Upper lobe of right lung (tissue), 1 donor: ENCODE data around the gene ADGRD1. TPM values are rescaled to one million over a fixed set of nuclear protein-coding genes. Genes with fewer than 3 reads are reported as not detected.
"Not testable (repeated sequence)": the region's sequence is repeated elsewhere in the genome, so short reads cannot be mapped to it uniquely, and the experiment has no call there.

Experiments used
- ATAC-seq: fragments of 200-7000 bp; cut with Tn5 transposase; one replicate; pipeline ENCODE4 v1.9.1; 2020; ENCODE audit warnings: mild to moderate bottlenecking, moderate library complexity
- DNase-seq: peaks from one replicate; pipeline ENCODE4 v3.0.0-alpha.2; 2020
- H3K27ac ChIP-seq: fragments of 200-600 bp; one replicate; pipeline ENCODE4 v1.8.0; 2022
- H3K27me3 ChIP-seq: fragments of 200-600 bp; one replicate; pipeline ENCODE4 v1.8.0; 2022; ENCODE audit warnings: mild to moderate bottlenecking
- H3K36me3 ChIP-seq: fragments of 200-600 bp; one replicate; pipeline ENCODE4 v1.8.0; 2022
- H3K4me1 ChIP-seq: fragments of 200-600 bp; one replicate; pipeline ENCODE4 v1.8.0; 2022
- H3K4me3 ChIP-seq: fragments of 200-600 bp; one replicate; pipeline ENCODE4 v1.8.0; 2022; ENCODE audit warnings: mild to moderate bottlenecking
- H3K9me3 ChIP-seq: fragments of 200-600 bp; one replicate; pipeline ENCODE4 v1.8.0; 2022
- CTCF ChIP-seq: fragments of 200-600 bp; IDR thresholded peaks from one replicate; pipeline ENCODE4 v1.8.0; 2022; ENCODE audit warnings: antibody characterized with exemption
- intact Hi-C: fragments of 100-400 bp; cut with DNase I; formaldehyde crosslinking; loops from one replicate; pipeline ENCODE4 v1.11.0; 2022
- long read RNA-seq: library from polyadenylated mRNA; unstranded; transcript quantifications from one replicate; pipeline ENCODE4 v2.0.0, GENCODE V29; 2021
- total RNA-seq: library from RNA; stranded (reverse); fragmentation: NEBNext Ultra II Directional; extraction: Animal tissue kit (Norgen Biotek cat#: 25700); gene quantifications from one replicate; pipeline ENCODE4 v1.2.1, GENCODE V29; 2021
- donor health status: DM: no; HTN: yes; CAD: no; lungs with severe emphysema.

ADGRD1 gene
- 113 TPM for total RNA-seq
- long read RNA-seq, full-length matches to known transcripts = 3 of 98 reads
- long read RNA-seq, partial matches to known transcripts = 40 of 98 reads
- long read RNA-seq, other reads (novel, unspliced or antisense) = 55 of 98 reads

DNA sequence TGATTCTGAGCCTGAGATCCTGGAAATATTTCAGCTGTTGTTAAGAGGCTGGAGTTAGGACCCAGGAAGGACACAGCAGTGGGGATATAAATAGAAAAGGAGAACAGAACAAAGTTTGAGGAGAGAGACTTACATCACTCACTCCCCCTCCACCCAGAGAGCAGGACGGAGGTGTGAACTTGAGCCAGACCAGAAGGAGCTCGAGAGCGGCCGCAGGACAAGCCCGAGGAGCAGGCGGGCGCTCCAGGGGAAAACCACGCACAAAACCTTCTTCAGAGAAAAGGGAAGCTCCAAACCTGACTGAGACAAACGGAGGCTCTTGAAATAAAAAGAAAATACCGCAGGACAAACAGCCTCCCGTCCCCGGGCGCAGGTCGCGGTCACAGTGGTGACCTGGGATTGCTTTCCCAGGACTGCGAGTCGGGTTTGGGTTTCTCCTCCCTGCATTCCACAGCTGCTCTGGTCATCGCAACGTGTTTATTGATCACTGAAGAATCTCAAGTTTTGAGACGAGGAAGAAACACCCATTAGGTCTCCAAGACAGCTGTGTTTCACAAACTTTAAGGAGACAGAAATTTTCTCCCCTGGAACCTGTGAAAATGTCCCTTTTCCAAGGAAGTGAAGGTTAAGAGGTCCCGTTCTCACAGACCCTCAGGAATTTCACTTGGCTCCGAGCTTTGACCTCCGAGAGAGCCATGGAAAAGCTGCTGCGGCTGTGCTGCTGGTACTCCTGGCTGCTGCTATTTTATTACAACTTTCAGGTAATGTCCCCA, at the start of gene ADGRD1:
Gene ADGRD1, plus strand, starts transcription at position 137 of the 773 bp plus-strand sequence. Its CDS starts 559 bp downstream, at position 696.
- ATAC-seq (peak; percentile 91), DNase-seq (peak; percentile 83)

DNA sequence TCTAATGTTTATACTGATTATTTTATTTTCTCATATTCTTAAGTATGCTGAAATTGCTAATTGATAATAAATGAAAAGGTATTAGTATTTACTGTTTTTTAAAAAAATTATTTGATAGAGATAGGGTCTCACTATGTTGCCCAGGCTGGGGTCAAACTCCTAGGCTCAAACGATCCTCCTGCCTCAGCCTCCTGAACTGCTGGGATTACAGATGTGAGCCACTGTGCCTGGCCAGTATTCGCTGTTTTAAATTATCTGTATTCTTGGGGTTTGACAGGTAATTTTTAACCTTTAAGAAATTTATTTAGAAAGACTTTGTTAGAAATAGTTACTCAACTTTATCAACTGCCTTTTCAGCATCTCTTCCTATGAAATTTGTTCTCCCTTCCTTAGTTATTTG, 49.6 kb upstream of the ADGRD1 start:
- DNase-seq (no peak), ATAC-seq (no peak)
- Histone ChIP-seq H3K4me1 (no peaks in the 10 kb centered on the region), H3K27ac (no peak overlapping the region), H3K9me3 (no peaks in the 10 kb centered on the region), H3K27me3 (no peaks in the 10 kb centered on the region), H3K36me3 (no peaks in the 10 kb centered on the region), H3K4me3 (no peak overlapping the region)
- intact Hi-C loops = no loop called here
- TF ChIP-seq CTCF = no peak

More for the DNA sequence above, at the start of gene ADGRD1:
- intact Hi-C loops = no loop called here
- no peak for TF ChIP-seq CTCF
- H3K27me3 ChIP-seq = no peaks in the 10 kb centered on the region
- no peaks in the 10 kb centered on the region for H3K36me3 ChIP-seq
- H3K27ac ChIP-seq = peak within 1 kb of the TSS; percentile 80
- peak within 1 kb of the TSS; percentile 58 for H3K4me3 ChIP-seq
- peaks cover 7% of the 10 kb centered on the region for H3K4me1 ChIP-seq
- H3K9me3 ChIP-seq = no peaks in the 10 kb centered on the region

DNA sequence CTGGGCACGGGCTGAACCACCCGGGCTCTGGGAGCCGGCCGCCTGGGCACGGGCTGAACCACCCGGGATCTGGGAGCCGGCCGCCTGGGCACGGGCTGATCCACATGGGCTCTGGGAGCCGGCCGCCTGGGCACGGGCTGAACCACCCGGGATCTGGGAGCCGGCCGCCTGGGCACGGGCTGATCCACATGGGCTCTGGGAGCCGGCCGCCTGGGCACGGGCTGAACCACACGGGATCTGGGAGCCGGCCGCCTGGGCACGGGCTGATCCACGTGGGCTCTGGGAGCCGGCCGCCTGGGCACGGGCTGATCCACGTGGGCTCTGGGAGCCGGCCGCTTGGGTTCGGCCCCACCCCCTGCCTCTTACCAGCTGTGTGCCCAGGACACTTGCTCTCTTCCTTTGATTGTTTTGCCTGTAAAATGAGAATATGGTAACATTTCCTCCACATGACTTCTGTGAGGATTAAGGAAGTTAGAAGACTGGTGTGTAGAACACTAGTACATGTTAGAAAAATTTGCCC, 48.7 kb upstream of the ADGRD1 start:
- H3K4me1 ChIP-seq, H3K27ac ChIP-seq, H3K36me3 ChIP-seq, H3K4me3 ChIP-seq, H3K9me3 ChIP-seq, DNase-seq, H3K27me3 ChIP-seq, ATAC-seq, intact Hi-C loops: not testable (repeated sequence)

DNA sequence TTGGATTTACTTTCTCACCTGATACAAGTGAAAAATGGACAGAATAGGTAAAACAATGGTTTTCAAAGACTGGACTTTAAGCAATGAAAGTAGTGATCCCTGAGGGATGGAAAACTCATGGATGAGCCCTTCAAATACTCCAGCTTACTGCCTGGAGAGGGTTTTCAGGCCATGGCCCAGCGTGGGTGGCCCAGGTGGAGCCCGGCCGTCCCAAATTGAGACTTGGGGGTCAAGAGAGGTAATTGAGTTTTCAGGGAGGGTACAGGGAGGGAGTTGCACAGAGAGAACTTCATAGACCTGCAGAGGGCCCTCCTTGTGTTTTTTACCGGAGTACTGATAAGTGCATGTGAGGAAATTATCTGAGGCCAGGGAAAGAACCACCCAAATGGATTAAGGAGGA, 44.6 kb upstream of the ADGRD1 start:
- Histone ChIP-seq H3K9me3 (no peaks in the 10 kb centered on the region), H3K4me1 (no peaks in the 10 kb centered on the region), H3K4me3 (no peak overlapping the region), H3K27ac (no peak overlapping the region), H3K27me3 (no peaks in the 10 kb centered on the region), H3K36me3 (no peaks in the 10 kb centered on the region)
- intact Hi-C loops = no loop called here
- TF ChIP-seq CTCF = no peak
- no peak for ATAC-seq
- DNase-seq = no peak

- no peak for ATAC-seq
- no peak overlapping the region for H3K27ac ChIP-seq
- intact Hi-C loops = no loop called here
- H3K4me1 ChIP-seq = no peaks in the 10 kb centered on the region
- no peak overlapping the region for H3K4me3 ChIP-seq
- H3K9me3 ChIP-seq = no peaks in the 10 kb centered on the region
- H3K36me3 ChIP-seq = no peaks in the 10 kb centered on the region
- TF ChIP-seq CTCF = no peak
- DNase-seq = no peak
- no peaks in the 10 kb centered on the region for H3K27me3 ChIP-seq
Measured at GRCh38 chr12:130911193-130911592, 42.5 kb upstream of the ADGRD1 start.

DNA sequence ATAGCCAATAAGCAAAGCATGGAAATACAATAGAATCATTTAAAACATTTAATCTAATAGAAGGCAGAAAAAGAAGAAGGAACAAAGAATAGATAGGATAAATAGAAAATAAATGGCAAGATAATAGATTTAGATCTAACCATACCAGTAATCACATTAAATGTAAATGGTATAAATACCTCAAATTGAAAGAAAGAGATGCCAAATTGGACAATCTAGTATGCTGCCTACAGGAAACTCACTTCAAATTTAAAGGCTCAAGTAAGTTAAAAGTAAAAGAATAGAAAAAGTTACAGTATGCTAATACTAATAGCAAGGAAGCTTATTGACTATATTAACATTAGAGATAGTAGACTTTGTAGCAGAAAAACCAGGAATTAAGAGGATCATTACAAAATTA, 41.8 kb upstream of the ADGRD1 start:
- intact Hi-C loops = no loop called here
- no peak for ATAC-seq
- no peaks in the 10 kb centered on the region for H3K9me3 ChIP-seq

More for the DNA sequence above, 41.8 kb upstream of the ADGRD1 start:
- H3K36me3 ChIP-seq = no peaks in the 10 kb centered on the region
- no peak for TF ChIP-seq CTCF
- peaks cover 4% of the 10 kb centered on the region for H3K4me1 ChIP-seq
- no peak overlapping the region for H3K27ac ChIP-seq
- H3K4me3 ChIP-seq = no peak overlapping the region
- DNase-seq = no peak
- H3K27me3 ChIP-seq = no peaks in the 10 kb centered on the region
